CD4-positive, alpha-beta T cell treated with Interleukin-17A for 1 hour (primary cell): ENCODE data around the gene COL4A6.

Experiments used
- DNase-seq: peaks from one replicate; pipeline ENCODE4 v3.0.0-alpha.2; 2020

COL4A6 gene

DNA sequence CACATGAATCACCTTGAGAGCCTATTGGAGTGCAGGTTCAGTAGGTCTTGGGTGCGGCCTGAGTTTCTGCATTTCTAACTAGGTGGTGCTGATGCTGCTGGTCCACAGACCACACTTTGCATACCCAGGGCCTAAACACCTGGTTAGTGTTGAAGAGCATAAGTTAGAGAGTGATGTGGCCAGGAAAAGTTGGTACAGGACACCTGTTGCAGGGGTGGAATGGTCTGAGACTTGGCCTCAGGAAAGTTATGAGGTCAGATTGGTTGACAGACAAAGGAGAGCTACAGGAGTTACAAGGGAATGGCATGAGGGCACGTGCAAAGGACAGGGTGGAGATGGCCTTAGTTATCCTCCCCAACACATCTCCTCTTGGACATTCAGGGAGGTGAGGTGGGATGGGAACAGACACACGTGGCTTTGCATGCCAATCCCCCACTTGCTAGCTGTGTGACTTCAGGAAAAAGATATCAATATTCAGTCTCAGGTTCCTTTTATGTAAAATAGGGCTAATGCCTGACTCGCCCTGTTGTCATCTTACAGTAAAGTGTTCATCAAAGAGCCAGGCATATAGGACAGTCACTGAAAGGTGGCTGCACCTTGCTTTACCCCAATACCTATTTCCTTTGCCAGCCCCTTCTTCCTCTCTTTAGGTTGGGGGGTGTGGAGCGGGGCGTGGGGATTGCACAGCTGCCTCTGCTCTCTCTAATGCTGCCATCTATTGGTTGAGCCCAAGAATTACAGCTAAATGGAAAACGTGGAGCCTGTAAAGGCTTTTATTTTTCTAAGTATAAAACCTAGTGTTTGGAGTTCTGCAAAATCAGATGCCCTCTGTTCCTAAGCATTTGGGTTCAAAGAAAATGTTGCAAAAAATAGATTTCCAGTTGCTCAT, 299.2 kb downstream of the COL4A6 start:
- DNase-seq, result peak; percentile 0

DNA sequence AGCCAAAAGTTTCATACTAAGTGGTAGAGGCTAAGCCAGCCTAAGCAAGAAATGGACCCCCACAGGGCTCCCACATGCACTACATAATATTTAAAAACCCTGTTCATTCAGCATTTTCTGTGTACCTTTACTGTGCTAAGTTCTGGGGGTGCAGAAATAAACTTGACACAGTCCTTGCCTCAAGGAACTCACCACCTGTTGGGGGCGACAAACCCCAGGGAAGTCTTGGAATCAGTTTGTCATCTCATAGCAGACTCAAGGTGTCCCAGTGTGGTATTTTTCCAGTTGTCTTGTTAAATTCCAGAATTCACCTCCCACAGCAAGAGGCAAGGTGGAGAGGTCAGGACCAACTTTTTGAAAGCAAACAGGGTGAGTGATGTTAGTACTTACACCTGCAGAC, 303.5 kb downstream of the COL4A6 start:
- DNase-seq, result no peak

DNA sequence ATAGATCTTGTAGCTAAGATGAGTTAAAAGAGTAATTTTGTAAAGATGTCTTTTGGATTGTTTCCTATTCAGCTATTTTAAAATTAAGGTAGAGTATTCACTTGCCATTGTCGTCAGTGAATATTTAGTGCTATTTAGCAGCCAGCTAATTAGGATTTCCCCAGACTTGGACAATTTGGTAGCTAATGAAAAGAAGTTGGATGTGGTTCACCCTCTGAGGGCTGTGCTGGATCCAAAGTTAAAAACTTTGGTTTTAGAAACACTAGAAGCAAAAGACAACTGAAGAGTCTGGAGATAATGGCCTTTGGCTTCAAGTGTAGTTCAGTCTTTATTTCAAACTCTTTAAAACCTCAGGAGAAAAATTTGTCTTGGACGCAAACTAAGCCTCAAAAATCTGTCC, 305.3 kb downstream of the COL4A6 start:
- DNase-seq, result no peak

DNA sequence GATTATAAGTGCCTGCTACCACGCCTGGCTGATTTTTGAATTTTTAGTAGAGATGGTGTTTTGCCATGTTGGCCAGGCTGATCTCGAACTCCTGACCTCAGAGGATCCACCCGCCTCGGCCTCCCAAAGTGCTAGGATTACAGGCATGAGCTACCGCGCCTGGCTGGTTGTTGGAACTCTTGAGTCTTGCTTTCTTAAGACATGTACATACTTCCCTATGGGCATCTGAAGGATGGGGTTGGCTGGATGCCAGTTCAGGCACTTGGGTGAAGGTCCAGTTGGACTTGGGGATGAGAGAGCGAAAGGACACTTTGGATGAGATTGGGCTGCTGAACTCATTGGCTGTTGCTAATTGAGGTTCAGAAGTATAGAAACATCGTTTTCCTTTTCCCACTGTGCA, 306.2 kb downstream of the COL4A6 start:
- no peak for DNase-seq

- DNase-seq, result no peak
Measured at GRCh38 chrX:108131471-108131870, 306.8 kb downstream of the COL4A6 start.

DNA sequence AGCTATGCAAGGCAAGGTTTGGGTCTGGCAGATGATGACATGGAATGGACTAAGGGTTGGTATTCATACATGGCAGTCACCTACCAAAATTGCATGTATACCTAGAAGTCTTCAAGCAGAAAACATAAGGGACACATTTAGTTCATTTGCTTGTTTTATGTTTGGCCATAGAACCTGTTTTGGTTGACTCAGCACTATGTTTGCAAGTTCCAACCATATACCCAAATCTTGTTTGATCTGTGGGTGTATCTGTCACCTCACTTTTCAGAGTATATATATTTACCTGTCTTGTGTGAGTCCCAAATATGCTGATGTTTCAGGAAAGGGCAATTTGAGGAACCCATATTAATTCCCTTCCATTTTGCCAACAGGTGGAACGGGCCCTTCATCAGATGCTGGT, 307.3 kb downstream of the COL4A6 start:
- DNase-seq, result no peak

DNA sequence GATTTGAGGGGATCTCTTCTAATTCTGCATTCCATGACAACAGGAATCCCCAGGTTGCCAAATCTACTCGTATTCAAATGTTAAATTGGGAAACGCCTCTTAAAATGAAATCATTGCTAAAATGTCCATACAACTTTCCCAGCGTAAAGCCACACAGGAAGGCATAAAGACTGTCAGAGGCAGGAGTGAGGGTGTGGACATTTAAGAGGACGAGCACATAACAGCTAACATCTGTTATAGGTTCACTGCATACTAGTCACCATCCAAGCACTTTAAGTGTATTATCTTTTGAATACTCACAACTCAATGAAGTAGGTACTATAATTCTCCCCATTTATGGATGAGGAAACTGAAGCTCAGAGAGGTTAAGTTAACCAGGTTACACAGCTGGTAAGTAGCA, 311.1 kb downstream of the COL4A6 start:
- DNase-seq, result no peak

DNA sequence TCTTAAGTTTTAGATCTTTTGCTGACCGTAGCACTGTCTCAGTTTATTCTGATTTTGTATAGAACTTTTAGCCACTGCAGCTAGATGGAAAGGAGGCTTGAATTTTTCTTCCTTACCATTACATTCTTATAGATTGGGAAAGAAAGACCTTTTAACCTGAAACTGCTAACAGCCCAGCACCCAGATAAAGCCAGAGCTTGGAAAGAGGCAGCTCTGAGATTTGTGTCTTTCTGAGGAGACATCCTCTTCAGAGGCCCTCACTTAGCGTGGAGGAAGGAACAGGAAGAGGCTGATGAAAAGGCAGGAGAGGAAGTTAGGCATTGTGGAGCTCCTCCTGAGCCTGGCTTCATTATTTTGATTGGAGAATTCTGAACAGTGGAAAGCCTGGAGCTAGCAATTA, 311.6 kb downstream of the COL4A6 start:
- DNase-seq, result no peak

DNA sequence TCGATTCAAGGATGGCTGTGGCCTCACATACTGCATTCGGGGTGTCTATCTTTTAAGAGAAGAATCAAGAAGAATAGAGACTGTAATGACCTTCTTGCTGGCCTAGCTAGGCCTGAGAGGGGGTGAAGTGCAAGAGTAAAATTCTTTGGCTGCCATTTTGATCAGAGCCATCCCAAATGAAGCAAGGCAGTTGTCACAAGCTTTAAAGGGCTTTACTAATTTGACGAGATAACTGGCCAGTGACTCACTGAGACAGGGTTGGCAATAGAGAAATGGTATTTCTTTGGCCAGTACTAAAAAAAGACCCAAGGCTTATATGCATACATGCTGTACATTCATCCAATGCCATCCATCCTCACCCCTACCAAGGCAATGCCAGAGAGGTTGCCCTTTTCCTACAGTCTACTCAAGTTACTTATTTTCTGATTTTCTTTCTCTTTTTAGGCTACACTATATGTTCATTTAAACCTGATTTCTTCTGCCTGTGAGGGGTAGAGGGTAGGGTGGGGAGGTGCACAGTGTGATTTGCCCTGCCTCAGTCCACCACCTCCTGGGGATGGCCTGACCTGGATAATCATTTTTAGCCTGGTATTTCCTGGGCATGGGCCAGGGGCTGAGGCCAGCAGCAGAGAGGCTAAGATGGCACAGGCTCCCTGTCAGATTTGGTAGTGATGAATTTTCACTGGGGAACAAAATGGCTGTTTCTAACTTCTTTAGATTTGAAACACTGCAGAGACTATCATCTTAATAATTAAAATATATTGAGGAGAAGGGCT, 314.4 kb downstream of the COL4A6 start:
- no peak for DNase-seq

DNA sequence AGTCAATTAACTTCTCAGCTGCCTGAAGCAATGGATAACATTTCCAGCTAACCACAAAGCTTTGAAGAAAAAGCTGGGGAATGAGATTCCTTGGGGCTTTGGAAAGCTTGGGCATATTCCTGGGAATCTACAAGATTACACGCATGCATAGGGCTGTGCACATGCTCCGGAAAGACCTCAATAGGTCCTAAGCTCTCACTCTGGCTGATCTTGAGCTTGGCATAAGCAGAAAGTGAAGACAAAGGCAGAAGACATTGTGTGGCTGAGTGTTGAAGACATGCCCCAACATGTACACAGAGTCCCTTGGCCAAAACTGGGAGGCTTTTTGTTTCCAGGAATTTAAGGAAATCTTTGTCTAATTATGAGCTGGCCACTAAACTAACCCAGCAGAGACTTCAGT, 315.5 kb downstream of the COL4A6 start:
- no peak for DNase-seq

DNA sequence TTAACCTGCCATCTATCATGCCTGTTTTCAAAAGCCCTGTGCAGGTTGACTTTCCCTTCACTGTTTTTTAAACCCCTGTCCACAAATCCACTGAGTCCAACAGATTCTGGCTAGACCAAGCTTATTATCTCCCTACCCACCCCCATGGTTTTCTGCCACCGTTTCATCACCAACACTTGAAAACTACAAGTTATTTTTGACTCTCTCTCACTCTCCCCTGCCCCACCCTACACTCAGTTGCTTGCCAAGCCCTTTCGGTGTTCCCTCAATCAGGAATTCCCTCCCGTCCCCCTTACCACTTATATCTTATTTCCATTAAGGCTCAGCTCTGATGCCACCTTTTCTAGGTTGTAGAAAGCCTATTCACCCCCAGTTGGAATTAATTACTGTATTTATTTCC, 316.9 kb downstream of the COL4A6 start:
- no peak for DNase-seq

GRCh38 chrX:108117988-108118387, 320.2 kb downstream of the COL4A6 start:
- no peak for DNase-seq

DNA sequence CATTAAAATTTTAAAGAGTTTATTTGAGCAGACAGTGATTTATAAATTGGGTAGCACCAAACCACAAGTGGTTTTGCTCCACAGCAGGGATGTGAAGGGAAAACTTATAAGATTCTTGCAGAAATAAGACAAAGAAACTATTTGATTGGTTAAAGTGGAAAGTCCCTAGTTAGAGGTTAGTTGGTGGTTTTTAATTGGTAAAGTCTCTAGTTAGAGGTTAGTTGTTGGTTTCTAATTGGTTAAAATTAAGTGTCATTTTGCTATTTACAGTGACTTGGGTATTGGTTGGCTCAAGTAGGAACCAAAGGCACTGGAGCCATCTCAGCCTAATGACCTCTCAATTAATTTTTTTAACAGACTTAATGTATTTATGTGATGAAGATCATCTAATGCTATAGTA, 323.7 kb downstream of the COL4A6 start:
- no peak for DNase-seq
